Pancreas (tissue), 10 donors: Measurements from ENCODE around the gene PPFIBP2. TPM values are rescaled to one million over a fixed set of nuclear protein-coding genes. Genes with fewer than 3 reads are reported as not detected.
A peak's percentile ranks its signal among the peaks of the same experiment; 100 is the strongest.

Experiments
- ATAC-seq, 4 donors: fragments of 200-7000 bp; cut with Tn5 transposase; one replicate each; pipeline versions ENCODE4 v1.8.0 to v1.9.1; 2020; ENCODE audit warnings: mild to moderate bottlenecking in 4 of 4, moderate library complexity in 4 of 4
- DNase-seq, 6 donors: peaks; one replicate each; pipeline ENCODE4 v3.0.0-alpha.2; 2020
- FAIRE-seq: peaks from 2 replicates; lab custom pipeline; 2012; peaks lifted over from hg19 to GRCh38; lab: Jason Lieb, UNC
- H3K27ac ChIP-seq, 4 donors: fragments of 200-600 bp; sonication (generic); 1 replicate in 3 of 4; 2 replicates in 1 of 4; pipeline versions ENCODE4 v1.5.0 to v1.8.0; 2020
- H3K27me3 ChIP-seq, 4 donors: fragments of 200-600 bp; one replicate each; pipeline ENCODE4 v1.8.0; 2021
- H3K36me3 ChIP-seq, 3 donors: fragments of 200-600 bp; sonication (generic) in 1 of 3; one replicate each; pipeline versions ENCODE4 v1.5.0 to v1.8.0; 2020 to 2021
- H3K4me1 ChIP-seq, 3 donors: fragments of 200-600 bp; one replicate each; pipeline ENCODE4 v1.8.0; 2021
- H3K4me3 ChIP-seq, 4 donors: fragments of 200-600 bp; sonication (generic) in 2 of 4; one replicate each; pipeline versions ENCODE4 v1.5.0 to v1.8.0; 2020 to 2021
- H3K9me3 ChIP-seq, 4 donors: fragments of 200-600 bp; one replicate each; pipeline ENCODE4 v1.8.0; 2021
- CTCF ChIP-seq, 4 donors: fragments of 200-600 bp; sonication (generic) in 3 of 4; IDR thresholded peaks; one replicate each; pipeline versions ENCODE4 v1.5.0 to v1.8.0; 2021; ENCODE audit warnings: antibody characterized with exemption in 4 of 4
- WGBS, 2 donors: extraction: QIAGEN DNeasy Blood & Tissue Kit; methylation state at CpG; one replicate each; pipeline ENCODE4 v1.1.7; 2013; 5-methylcytosine and 5-hydroxymethylcytosine counted together
- intact Hi-C, 3 donors: fragments of 100-400 bp; cut with DNase I; formaldehyde crosslinking; loops; one replicate each; pipeline versions ENCODE4 v1.11.1 to v1.14.2; 2022
- polyA plus RNA-seq, 2 donors: library from polyadenylated mRNA; stranded (reverse); fragments of 200-250 nt; gene quantifications; one replicate each; pipeline ENCODE4 v1.2.3, GENCODE V29; 2013
- total RNA-seq, 6 donors: library from RNA; stranded (reverse); fragmentation: NEBNext Ultra II Directional in 4 of 6; extraction: Animal tissue kit (Norgen Biotek cat#: 25700) in 4 of 6; gene quantifications; one replicate each; pipeline versions ENCODE4 v1.2.1 to v1.2.4, GENCODE V29; 2021 to 2023
- donor health status: healthy with polysubstance abuse.
- donor health status: DM: no; HTN: no; CAD: no; lungs with moderate emphysema.
- donor health status: DM: no; HTN: no; CAD: no.
- donor health status: control.
- donor health status: control.
- donor health status: Bipolar disorder and iron deficiency.
- donor health status: DM: yes; HTN: yes; CAD: no.
- donor health status: DM: no; HTN: no; CAD: no.
- donor health status: DM: no; HTN: no; CAD: no.
- donor health status: DM: yes; HTN: yes; CAD: no.

The PPFIBP2 gene
- total and polyA plus RNA-seq, 8 donors: 8.0 to 24.7 (median 11.4) TPM

DNA sequence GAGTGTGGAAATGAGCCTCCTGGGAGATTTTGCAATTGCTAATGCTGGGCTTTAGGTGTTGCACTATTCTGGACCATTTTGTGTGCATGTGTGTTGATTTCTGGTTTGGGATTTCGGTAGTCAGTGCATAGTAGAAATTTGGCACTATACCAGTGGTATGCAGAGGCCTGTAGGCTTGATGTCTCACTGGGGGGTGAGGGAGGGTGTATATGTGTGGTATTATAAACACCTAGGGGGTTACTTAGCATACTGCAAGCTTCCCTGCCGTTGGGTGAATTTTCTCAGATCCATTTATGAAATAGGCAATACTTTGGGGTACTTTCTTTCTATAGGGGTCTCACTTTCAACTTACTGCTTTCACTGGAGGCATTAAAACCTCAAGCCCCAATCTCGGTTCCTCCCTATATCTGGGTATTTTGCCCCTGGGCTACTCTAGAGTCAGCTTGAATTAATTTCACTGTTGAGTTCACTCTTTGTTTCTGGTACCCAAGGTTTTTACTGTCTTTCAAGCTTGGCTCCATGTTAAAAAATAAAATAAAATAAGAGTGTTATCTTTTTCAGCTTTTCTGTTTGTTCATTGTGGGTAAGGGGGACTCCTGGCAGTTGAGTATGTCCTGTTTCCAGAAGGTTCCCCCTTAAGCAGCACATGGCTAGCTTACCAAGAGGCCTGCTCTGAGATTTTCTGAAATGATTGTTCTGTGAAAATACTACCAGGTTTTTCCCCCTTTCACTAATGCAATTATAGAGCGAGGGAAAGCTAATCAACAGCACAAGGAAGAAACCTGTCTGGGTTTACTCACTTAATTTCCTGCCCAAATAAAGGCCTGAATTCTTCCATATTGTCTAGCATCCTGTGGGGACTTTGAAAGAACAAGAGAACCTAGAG is 45.8 kb downstream of the PPFIBP2 start:
- Histone ChIP-seq H3K4me1 (no peaks in the 10 kb centered on the region), H3K27ac (no peak overlapping the region), H3K27me3 (no peaks in the 10 kb centered on the region), H3K4me3 (no peak overlapping the region), H3K9me3 (no peaks in the 10 kb centered on the region), H3K36me3 (no peaks in the 10 kb centered on the region)
- intact Hi-C loops: no loop called here
- 87 to 90% methylated on average over 4 of the region's 4 CpGs for WGBS, 2 donors
- ATAC-seq (no peak), DNase-seq (no peak), FAIRE-seq (no peak)
- TF ChIP-seq CTCF (IDR thresholded peaks at IDR 0.05): no peak

DNA sequence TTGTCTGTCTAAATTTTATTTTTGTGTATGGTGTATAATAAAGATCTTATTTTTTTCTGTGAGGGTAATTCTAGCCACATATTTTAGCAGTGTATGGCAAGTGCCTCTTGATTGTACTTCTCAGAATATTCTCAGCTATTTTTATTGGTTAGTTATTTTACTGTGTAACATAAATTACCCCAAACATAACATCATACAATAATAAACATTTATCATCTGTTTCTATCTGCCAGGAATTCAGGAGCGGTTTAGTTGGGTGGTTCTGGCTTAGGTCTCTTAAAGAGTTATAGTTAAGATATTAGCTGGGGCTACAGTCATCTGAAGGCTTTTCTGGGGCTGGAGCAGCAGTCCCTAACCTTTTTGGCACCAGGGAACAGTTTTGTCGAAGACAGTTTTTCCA is 47.8 kb downstream of the PPFIBP2 start:
- no peak overlapping the region for H3K27ac ChIP-seq
- no peaks in the 10 kb centered on the region for H3K9me3 ChIP-seq
- no peaks in the 10 kb centered on the region for H3K36me3 ChIP-seq
- H3K4me3 ChIP-seq: no peak overlapping the region
- intact Hi-C loops: no loop called here
- no peaks in the 10 kb centered on the region for H3K4me1 ChIP-seq
- ATAC-seq: no peak
- WGBS, 2 donors: 69 to 93% methylated on average over 2 of the region's 2 CpGs
- no peak for DNase-seq
- H3K27me3 ChIP-seq: no peaks in the 10 kb centered on the region
- no peak for FAIRE-seq
- no peak for TF ChIP-seq CTCF (IDR thresholded peaks at IDR 0.05)

GRCh38 chr11:7563281-7563680 is 49.5 kb downstream of the PPFIBP2 start:
- 88 to 93% methylated on average over 2 of the region's 2 CpGs for WGBS, 2 donors
- Histone ChIP-seq H3K4me3 (no peak overlapping the region), H3K27ac (no peak overlapping the region), H3K36me3 (no peaks in the 10 kb centered on the region), H3K27me3 (no peaks in the 10 kb centered on the region), H3K9me3 (no peaks in the 10 kb centered on the region), H3K4me1 (no peaks in the 10 kb centered on the region)
- FAIRE-seq (no peak), DNase-seq (no peak), ATAC-seq (no peak)
- TF ChIP-seq CTCF (IDR thresholded peaks at IDR 0.05): no peak
- intact Hi-C loops: no loop called here

GRCh38 chr11:7564803-7565202 is 51.0 kb downstream of the PPFIBP2 start:
- DNase-seq (no peak), ATAC-seq (peak in 1 of 4 donors; percentile 29), FAIRE-seq (no peak)
- no peaks in the 10 kb centered on the region for H3K36me3 ChIP-seq
- H3K4me1 ChIP-seq: no peaks in the 10 kb centered on the region
- no peaks in the 10 kb centered on the region for H3K9me3 ChIP-seq
- 32 to 36% methylated on average over 2 of the region's 2 CpGs for WGBS, 2 donors
- no peak overlapping the region for H3K4me3 ChIP-seq
- no peak for TF ChIP-seq CTCF (IDR thresholded peaks at IDR 0.05)
- H3K27ac ChIP-seq: no peak overlapping the region
- H3K27me3 ChIP-seq: no peaks in the 10 kb centered on the region
- intact Hi-C loops: loop anchor here in 1 of 3 donors (5.0 kb wide), 1 partner anchor 102 kb away; no protein-coding TSS in a partner anchor

DNA sequence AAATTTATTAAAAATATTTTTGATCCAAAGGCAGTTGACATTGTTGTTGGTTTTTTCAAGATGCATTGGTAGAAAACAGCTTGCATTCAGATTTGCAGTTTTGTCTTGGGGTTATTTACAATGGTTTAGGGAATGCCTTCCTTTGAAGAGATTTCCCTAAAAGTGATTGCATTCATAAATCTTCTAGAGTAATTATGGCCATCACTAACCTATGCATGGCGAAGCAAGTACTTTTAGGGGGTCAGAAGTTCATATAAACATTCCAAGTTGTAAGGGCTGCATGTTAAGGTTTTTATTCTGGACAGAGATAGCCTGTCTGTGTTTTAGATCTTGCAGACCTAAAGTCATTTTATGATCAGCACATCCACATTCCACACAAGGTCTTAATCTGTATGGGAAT is 53.5 kb downstream of the PPFIBP2 start:
- no peak overlapping the region for H3K4me3 ChIP-seq
- no peaks in the 10 kb centered on the region for H3K27me3 ChIP-seq
- no peak for TF ChIP-seq CTCF (IDR thresholded peaks at IDR 0.05)
- 89 to 92% methylated on average over 1 of the region's 1 CpG for WGBS, 2 donors
- FAIRE-seq (no peak), ATAC-seq (no peak), DNase-seq (no peak)
- H3K36me3 ChIP-seq: no peaks in the 10 kb centered on the region
- H3K4me1 ChIP-seq: peaks cover 5 to 12% (median 6%) of the 10 kb centered on the region in 3 donors
- intact Hi-C loops: loop anchor here in 1 of 3 donors (5.0 kb wide), 1 partner anchor 100 kb away; no protein-coding TSS in a partner anchor
- no peak overlapping the region for H3K27ac ChIP-seq
- no peaks in the 10 kb centered on the region for H3K9me3 ChIP-seq
